Chondrocyte (in vitro differentiated cells): ENCODE measurements around the gene OR2D3. TPM values are rescaled to one million over a fixed set of nuclear protein-coding genes. Genes with fewer than 3 reads are reported as not detected.
"Not testable (repeated sequence)": the region's sequence is repeated elsewhere in the genome, so short reads cannot be mapped to it uniquely, and the experiment has no call there.

ENCODE experiments used
- DNase-seq: peaks from one replicate; pipeline ENCODE4 v3.0.0; 2021; ENCODE audit warnings: mixed read lengths, low spot score
- H3K27ac Mint-ChIP-seq: one replicate; pipeline ENCODE4 v1.8.0; 2021; ENCODE audit warnings: mild to moderate bottlenecking, moderate library complexity, mixed read lengths; ENCODE audit not compliant: unreplicated experiment
- H3K27me3 Mint-ChIP-seq: 2 replicates; pipeline ENCODE4 v1.8.0; 2021; ENCODE audit warnings: low read depth, mixed read lengths
- H3K36me3 Mint-ChIP-seq: 2 replicates; pipeline ENCODE4 v1.8.0; 2021; ENCODE audit warnings: low read depth, mixed read lengths
- H3K4me1 Mint-ChIP-seq: 2 replicates; pipeline ENCODE4 v1.8.0; 2021; ENCODE audit warnings: low read depth, mild to moderate bottlenecking, mixed read lengths
- H3K4me3 Mint-ChIP-seq: one replicate; pipeline ENCODE4 v1.8.0; 2021; ENCODE audit warnings: mild to moderate bottlenecking, moderate library complexity, mixed read lengths; ENCODE audit not compliant: unreplicated experiment
- H3K9me3 Mint-ChIP-seq: 2 replicates; pipeline ENCODE4 v1.8.0; 2021; ENCODE audit warnings: low read depth, mixed read lengths
- total RNA-seq: library from RNA; stranded (reverse); gene quantifications from 3 replicates; pipeline ENCODE4 v1.2.1, GENCODE V29; 2021
- TF ChIP-seq, protein P1 (sequence below): fragments of 200-600 bp; sonication (generic); IDR thresholded peaks from 2 replicates; pipeline ENCODE4 v1.5.0; 2021; ENCODE audit warnings: antibody characterized with exemption, mild to moderate bottlenecking, moderate library complexity

The OR2D3 gene
- total RNA-seq, 1 donor from 2014 or later = not detected

GRCh38 chr11:6928916-6929315, 8.1 kb downstream of the OR2D3 start:
- H3K4me3 Mint-ChIP-seq = no peak overlapping the region
- H3K9me3 Mint-ChIP-seq = no peaks in the 10 kb centered on the region
- H3K4me1 Mint-ChIP-seq = peaks cover 15% of the 10 kb centered on the region
- TF ChIP-seq, protein P1, sequence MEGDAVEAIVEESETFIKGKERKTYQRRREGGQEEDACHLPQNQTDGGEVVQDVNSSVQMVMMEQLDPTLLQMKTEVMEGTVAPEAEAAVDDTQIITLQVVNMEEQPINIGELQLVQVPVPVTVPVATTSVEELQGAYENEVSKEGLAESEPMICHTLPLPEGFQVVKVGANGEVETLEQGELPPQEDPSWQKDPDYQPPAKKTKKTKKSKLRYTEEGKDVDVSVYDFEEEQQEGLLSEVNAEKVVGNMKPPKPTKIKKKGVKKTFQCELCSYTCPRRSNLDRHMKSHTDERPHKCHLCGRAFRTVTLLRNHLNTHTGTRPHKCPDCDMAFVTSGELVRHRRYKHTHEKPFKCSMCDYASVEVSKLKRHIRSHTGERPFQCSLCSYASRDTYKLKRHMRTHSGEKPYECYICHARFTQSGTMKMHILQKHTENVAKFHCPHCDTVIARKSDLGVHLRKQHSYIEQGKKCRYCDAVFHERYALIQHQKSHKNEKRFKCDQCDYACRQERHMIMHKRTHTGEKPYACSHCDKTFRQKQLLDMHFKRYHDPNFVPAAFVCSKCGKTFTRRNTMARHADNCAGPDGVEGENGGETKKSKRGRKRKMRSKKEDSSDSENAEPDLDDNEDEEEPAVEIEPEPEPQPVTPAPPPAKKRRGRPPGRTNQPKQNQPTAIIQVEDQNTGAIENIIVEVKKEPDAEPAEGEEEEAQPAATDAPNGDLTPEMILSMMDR = no peak
- no peak overlapping the region for H3K27ac Mint-ChIP-seq
- no peaks in the 10 kb centered on the region for H3K27me3 Mint-ChIP-seq
- DNase-seq = no peak
- peaks cover 2% of the 10 kb centered on the region for H3K36me3 Mint-ChIP-seq

- peaks cover 13% of the 10 kb centered on the region for H3K4me1 Mint-ChIP-seq
- H3K36me3 Mint-ChIP-seq = peaks cover 2% of the 10 kb centered on the region
- H3K27me3 Mint-ChIP-seq = no peaks in the 10 kb centered on the region
- DNase-seq = no peak
- H3K27ac Mint-ChIP-seq = no peak overlapping the region
- TF ChIP-seq, protein P1 = no peak
- no peaks in the 10 kb centered on the region for H3K9me3 Mint-ChIP-seq
- H3K4me3 Mint-ChIP-seq = no peak overlapping the region
Measured at GRCh38 chr11:6931146-6931713, 10.4 kb downstream of the OR2D3 start.

DNA sequence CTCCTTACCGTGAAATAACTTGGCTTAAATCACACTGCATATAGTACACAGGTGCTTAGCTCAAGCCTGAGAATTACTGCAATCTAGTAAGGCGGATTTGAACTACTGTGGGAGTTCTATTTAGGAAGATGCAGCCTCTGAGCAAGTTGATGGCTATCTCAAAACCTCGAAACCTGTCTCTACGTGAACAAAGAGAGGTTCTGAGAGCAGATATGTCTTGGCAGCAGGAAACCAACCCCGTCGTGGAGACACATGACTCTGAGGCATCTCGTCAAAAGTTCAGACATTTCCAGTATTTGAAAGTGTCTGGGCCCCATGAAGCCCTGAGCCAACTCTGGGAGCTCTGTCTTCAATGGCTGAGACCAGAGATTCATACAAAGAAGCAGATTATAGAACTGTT, 11.3 kb downstream of the OR2D3 start:
- H3K4me1 Mint-ChIP-seq = peaks cover 11% of the 10 kb centered on the region
- peaks cover 2% of the 10 kb centered on the region for H3K36me3 Mint-ChIP-seq
- H3K9me3 Mint-ChIP-seq = no peaks in the 10 kb centered on the region
- no peak for DNase-seq
- TF ChIP-seq, protein P1 = no peak
- no peaks in the 10 kb centered on the region for H3K27me3 Mint-ChIP-seq
- H3K4me3 Mint-ChIP-seq = no peak overlapping the region
- no peak overlapping the region for H3K27ac Mint-ChIP-seq

DNA sequence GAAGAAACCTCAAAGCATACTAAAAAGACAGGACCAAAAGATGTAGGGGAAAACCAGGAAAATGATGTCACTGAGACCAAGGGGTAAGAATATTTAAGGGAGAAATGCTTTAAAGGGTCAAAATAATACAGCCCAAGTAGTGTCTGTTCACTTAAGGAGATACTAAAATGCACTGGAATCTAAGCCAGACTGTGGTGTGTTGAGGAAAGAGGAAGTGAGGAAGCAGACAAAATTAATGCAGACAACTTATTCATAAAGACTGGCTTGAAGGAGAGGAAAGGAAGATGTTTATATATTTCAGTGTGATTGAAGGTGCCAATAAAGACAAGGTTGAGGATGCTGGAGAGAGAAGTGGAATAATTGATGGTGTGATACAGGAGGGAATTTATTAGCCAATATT, 21.2 kb downstream of the OR2D3 start:
- DNase-seq = no peak
- Mint-ChIP-seq H3K4me1 (no peaks in the 10 kb centered on the region), H3K36me3 (peaks cover 4% of the 10 kb centered on the region), H3K27me3 (no peaks in the 10 kb centered on the region), H3K9me3 (no peaks in the 10 kb centered on the region), H3K27ac (no peak overlapping the region), H3K4me3 (no peak overlapping the region)
- TF ChIP-seq, protein P1 = no peak

DNA sequence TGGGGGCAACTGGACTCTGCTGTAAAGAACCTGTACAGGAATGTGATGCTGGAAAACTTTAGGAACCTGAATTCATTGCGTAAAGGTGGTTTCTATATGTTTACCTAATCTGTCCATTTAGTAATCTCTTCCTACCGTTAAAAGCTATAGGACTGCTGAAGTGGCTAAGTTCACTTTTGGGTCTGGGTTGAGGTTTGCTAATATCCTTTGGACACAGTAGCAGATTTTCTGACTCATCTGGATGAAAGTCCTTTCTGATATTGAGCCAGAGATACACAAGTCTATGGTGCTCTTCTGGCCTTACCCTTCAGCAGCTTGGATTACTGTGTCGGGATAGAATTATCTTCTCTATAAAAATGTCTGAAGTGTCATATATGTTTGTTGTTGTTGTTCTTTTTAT, 22.3 kb downstream of the OR2D3 start:
- Mint-ChIP-seq H3K4me3 (no peak overlapping the region), H3K9me3 (no peaks in the 10 kb centered on the region), H3K27ac (no peak overlapping the region), H3K36me3 (peaks cover 4% of the 10 kb centered on the region), H3K4me1 (no peaks in the 10 kb centered on the region), H3K27me3 (no peaks in the 10 kb centered on the region)
- no peak for DNase-seq
- TF ChIP-seq, protein P1 = no peak

GRCh38 chr11:6954248-6954647, 33.4 kb downstream of the OR2D3 start:
- H3K4me1 Mint-ChIP-seq, H3K4me3 Mint-ChIP-seq, H3K27me3 Mint-ChIP-seq, H3K27ac Mint-ChIP-seq, H3K36me3 Mint-ChIP-seq, H3K9me3 Mint-ChIP-seq: not testable (repeated sequence)
- DNase-seq = peak; percentile 54
